Keratinocyte (primary cell): ENCODE data around the gene DNTTIP2. TPM values are rescaled to one million over a fixed set of nuclear protein-coding genes. Genes with fewer than 3 reads are reported as not detected.

Experiments
- DNase-seq: peaks from one replicate; pipeline ENCODE4 v3.0.0-alpha.2; 2011; ENCODE audit warnings: low read depth, missing footprints, low spot score
- FAIRE-seq: peaks from 2 replicates; lab custom pipeline; 2011; peaks lifted over from hg19 to GRCh38; lab: Jason Lieb, UNC
- H2AFZ ChIP-seq: 2 replicates; pipeline ENCODE4 v1.6.0; 2012; ENCODE audit warnings: low read length, control low read depth, inconsistent platforms; ENCODE audit not compliant: control insufficient read depth
- H3K27ac ChIP-seq: 2 replicates; pipeline ENCODE4 v1.5.1; 2011; ENCODE audit warnings: low read length; ENCODE audit not compliant: control insufficient read depth, insufficient read depth
- H3K27me3 ChIP-seq: 3 replicates; pipeline ENCODE4 v1.6.0; 2011; ENCODE audit warnings: low read length; ENCODE audit not compliant: control insufficient read depth, insufficient read depth; ENCODE audit errors: extremely low read depth
- H3K36me3 ChIP-seq, 2 experiments: 2 replicates in 1 of 2; 3 replicates in 1 of 2; pipeline ENCODE4 v1.5.1; 2011; ENCODE audit warnings: low read length in 2 of 2, mild to moderate bottlenecking in 1 of 2; ENCODE audit not compliant: control insufficient read depth in 2 of 2, insufficient read depth in 2 of 2; ENCODE audit errors: extremely low read depth in 1 of 2
- H3K4me1 ChIP-seq: 3 replicates; pipeline ENCODE4 v1.5.1; 2011; ENCODE audit warnings: low read length; ENCODE audit not compliant: control insufficient read depth, insufficient read depth; ENCODE audit errors: extremely low read depth
- H3K4me2 ChIP-seq: 3 replicates; pipeline ENCODE4 v1.6.0; 2011; ENCODE audit warnings: low read depth, low read length; ENCODE audit not compliant: control insufficient read depth, insufficient read depth; ENCODE audit errors: extremely low read depth
- H3K4me3 ChIP-seq, 3 experiments: fragments of 200-600 bp in 1 of 3; sonication (generic) in 1 of 3; 2 replicates in 2 of 3; 3 replicates in 1 of 3; pipeline ENCODE4 v1.5.1; 2011 to 2016; ENCODE audit warnings: low read length in 3 of 3, mild to moderate bottlenecking in 3 of 3, control low read depth in 2 of 3, inconsistent platforms in 1 of 3, low read depth in 1 of 3, mixed read lengths in 1 of 3, mixed run types in 1 of 3, moderate library complexity in 1 of 3; ENCODE audit not compliant: control insufficient read depth in 2 of 3, insufficient read depth in 2 of 3; ENCODE audit errors: extremely low read depth in 1 of 3
- H3K79me2 ChIP-seq: 2 replicates; pipeline ENCODE4 v1.6.0; 2012; ENCODE audit warnings: low read length; ENCODE audit not compliant: control insufficient read depth, insufficient read depth
- H3K9ac ChIP-seq: 3 replicates; pipeline ENCODE4 v1.6.0; 2011; ENCODE audit warnings: low read length; ENCODE audit not compliant: control insufficient read depth, insufficient read depth; ENCODE audit errors: extremely low read depth
- H3K9me1 ChIP-seq: 3 replicates; pipeline ENCODE4 v1.6.0; 2011; ENCODE audit warnings: low read length; ENCODE audit not compliant: control insufficient read depth, insufficient read depth; ENCODE audit errors: extremely low read depth
- H3K9me3 ChIP-seq: 2 replicates; pipeline ENCODE4 v1.5.1; 2012; ENCODE audit warnings: low read depth, low read length; ENCODE audit not compliant: control insufficient read depth
- H4K20me1 ChIP-seq: 3 replicates; pipeline ENCODE4 v1.6.0; 2011; ENCODE audit warnings: low read length; ENCODE audit not compliant: control insufficient read depth, insufficient read depth; ENCODE audit errors: extremely low read depth
- EZH2 ChIP-seq: IDR thresholded peaks from one replicate; pipeline ENCODE4 v1.6.1; 2012; ENCODE audit warnings: inconsistent platforms, mild to moderate bottlenecking, low read length, moderate library complexity
- dilution Hi-C: fragments of 300-500 bp; cut with MboI; formaldehyde crosslinking; loops from one replicate; pipeline ENCODE4 v1.7.0; 2020; ENCODE audit warnings: low sequenced_read_pairs; ENCODE audit not compliant: extremely low pct_ligation_motif_present
- polyA plus RNA-seq, 5 experiments: library from polyadenylated mRNA; depleted of rRNA in 3 of 5; stranded (reverse) in 3 of 5; stranded (forward) in 1 of 5; unstranded in 1 of 5; fragments of >200 nt; gene quantifications; 1 replicate in 1 of 5; 2 replicates in 3 of 5; 3 replicates in 1 of 5; pipeline versions ENCODE4 v1.2.1 to v1.2.3, GENCODE V29; 2011 to 2012; ENCODE audit warnings: missing spikeins in 2 of 5, low read depth in 1 of 5, low replicate concordance in 1 of 5
- TF ChIP-seq, protein P1 (sequence below), 3 experiments: IDR thresholded peaks in 1 of 3; conservative IDR thresholded peaks in 1 of 3; optimal IDR thresholded peaks in 1 of 3; 2 replicates in 2 of 3; 3 replicates in 1 of 3; pipeline versions ENCODE3 to v1.5.1; 2011; ENCODE audit warnings: low read length in 3 of 3, mild to moderate bottlenecking in 3 of 3, moderate library complexity in 2 of 3, control low read depth in 1 of 3, inconsistent platforms in 1 of 3; ENCODE audit not compliant: insufficient read depth in 2 of 3; ENCODE audit errors: extremely low read depth in 1 of 3

The DNTTIP2 gene
- polyA plus RNA-seq, 1 donor (not counting 4 experiments of a cell fraction or from before 2014, with no cell fraction given) = 46.2 TPM

- Histone ChIP-seq H3K9me1 (no peaks in the 10 kb centered on the region), H3K4me2 (no peak overlapping the region), H4K20me1 (peaks cover 2% of the 10 kb centered on the region), H3K36me3 (peaks cover 3 to 14% of the 10 kb centered on the region in 2 experiments), H3K9me3 (no peaks in the 10 kb centered on the region), H3K79me2 (peaks cover 34% of the 10 kb centered on the region), H3K4me1 (peaks cover 23% of the 10 kb centered on the region), H3K27me3 (no peaks in the 10 kb centered on the region), H3K27ac (no peak overlapping the region), H3K4me3 (no peak overlapping the region), H2AFZ (no peak overlapping the region), H3K9ac (no peak overlapping the region)
- no peak for TF ChIP-seq EZH2
- TF ChIP-seq, protein P1, sequence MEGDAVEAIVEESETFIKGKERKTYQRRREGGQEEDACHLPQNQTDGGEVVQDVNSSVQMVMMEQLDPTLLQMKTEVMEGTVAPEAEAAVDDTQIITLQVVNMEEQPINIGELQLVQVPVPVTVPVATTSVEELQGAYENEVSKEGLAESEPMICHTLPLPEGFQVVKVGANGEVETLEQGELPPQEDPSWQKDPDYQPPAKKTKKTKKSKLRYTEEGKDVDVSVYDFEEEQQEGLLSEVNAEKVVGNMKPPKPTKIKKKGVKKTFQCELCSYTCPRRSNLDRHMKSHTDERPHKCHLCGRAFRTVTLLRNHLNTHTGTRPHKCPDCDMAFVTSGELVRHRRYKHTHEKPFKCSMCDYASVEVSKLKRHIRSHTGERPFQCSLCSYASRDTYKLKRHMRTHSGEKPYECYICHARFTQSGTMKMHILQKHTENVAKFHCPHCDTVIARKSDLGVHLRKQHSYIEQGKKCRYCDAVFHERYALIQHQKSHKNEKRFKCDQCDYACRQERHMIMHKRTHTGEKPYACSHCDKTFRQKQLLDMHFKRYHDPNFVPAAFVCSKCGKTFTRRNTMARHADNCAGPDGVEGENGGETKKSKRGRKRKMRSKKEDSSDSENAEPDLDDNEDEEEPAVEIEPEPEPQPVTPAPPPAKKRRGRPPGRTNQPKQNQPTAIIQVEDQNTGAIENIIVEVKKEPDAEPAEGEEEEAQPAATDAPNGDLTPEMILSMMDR (optimal IDR thresholded peaks at IDR 0.05 in 1 of 3, IDR thresholded peaks at IDR 0.05 in 1 of 3, conservative IDR thresholded peaks at IDR 0.05 in 1 of 3; ENCODE audit: extremely low read depth in 1 of 3, insufficient read depth in 2 of 3, low read length in 3 of 3) = no peak
- no peak for DNase-seq
- dilution Hi-C loops = no loop called here
- FAIRE-seq = no peak
These were observed 1.7 kb upstream of the DNTTIP2 start for GRCh38 chr1:93880731-93881130.

GRCh38 chr1:93878501-93878888, 511 bp downstream of the DNTTIP2 start:
- H3K4me3 ChIP-seq = peak overlapping the region; percentile 75 to 92 (median 87)
- no peaks in the 10 kb centered on the region for H3K9me1 ChIP-seq
- H3K9me3 ChIP-seq = no peaks in the 10 kb centered on the region
- peak overlapping the region; percentile 98 for H3K9ac ChIP-seq
- H3K4me2 ChIP-seq = peak overlapping the region; percentile 85
- FAIRE-seq = no peak
- H3K27ac ChIP-seq = peak overlapping the region; percentile 95
- H3K79me2 ChIP-seq = peaks cover 48% of the 10 kb centered on the region
- no peaks in the 10 kb centered on the region for H3K27me3 ChIP-seq
- DNase-seq = peak; percentile 42
- TF ChIP-seq, protein P1 (optimal IDR thresholded peaks at IDR 0.05 in 1 of 3, IDR thresholded peaks at IDR 0.05 in 1 of 3, conservative IDR thresholded peaks at IDR 0.05 in 1 of 3; ENCODE audit: extremely low read depth in 1 of 3, insufficient read depth in 2 of 3, low read length in 3 of 3) = no peak
- TF ChIP-seq EZH2 = no peak
- dilution Hi-C loops = no loop called here
- H3K4me1 ChIP-seq = peaks cover 23% of the 10 kb centered on the region
- peaks cover 8 to 29% of the 10 kb centered on the region in 2 experiments for H3K36me3 ChIP-seq
- peaks cover 2% of the 10 kb centered on the region for H4K20me1 ChIP-seq
- H2AFZ ChIP-seq = peak overlapping the region; percentile 85
